ENCODE measurements around the gene KRT27.

The KRT27 gene

DNA sequence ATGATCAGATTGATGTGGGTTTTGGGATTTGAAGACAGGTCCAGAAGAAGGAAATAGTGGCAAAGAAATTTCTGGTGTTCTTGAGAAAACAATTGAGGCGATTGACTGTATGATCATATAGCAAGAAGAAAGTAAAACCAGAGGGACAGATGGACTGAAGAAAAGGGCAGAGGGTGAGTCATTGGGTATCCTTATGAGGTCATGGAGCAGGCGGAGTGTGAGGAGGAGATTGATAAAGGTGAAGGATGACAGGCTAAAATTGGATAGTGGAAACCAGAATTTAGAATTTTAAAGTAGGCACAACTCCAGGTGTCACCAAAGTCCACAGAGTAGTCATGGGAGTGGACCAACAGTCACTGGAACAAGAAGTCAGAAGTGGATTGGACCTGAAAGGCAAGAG lies 18.8 kb upstream of the KRT27 start:
- peaks cover 5% of the 10 kb centered on the region for H3K4me1 ChIP-seq (ENCODE audit: insufficient read depth, poor library complexity, severe bottlenecking)
- TF ChIP-seq, protein P1, sequence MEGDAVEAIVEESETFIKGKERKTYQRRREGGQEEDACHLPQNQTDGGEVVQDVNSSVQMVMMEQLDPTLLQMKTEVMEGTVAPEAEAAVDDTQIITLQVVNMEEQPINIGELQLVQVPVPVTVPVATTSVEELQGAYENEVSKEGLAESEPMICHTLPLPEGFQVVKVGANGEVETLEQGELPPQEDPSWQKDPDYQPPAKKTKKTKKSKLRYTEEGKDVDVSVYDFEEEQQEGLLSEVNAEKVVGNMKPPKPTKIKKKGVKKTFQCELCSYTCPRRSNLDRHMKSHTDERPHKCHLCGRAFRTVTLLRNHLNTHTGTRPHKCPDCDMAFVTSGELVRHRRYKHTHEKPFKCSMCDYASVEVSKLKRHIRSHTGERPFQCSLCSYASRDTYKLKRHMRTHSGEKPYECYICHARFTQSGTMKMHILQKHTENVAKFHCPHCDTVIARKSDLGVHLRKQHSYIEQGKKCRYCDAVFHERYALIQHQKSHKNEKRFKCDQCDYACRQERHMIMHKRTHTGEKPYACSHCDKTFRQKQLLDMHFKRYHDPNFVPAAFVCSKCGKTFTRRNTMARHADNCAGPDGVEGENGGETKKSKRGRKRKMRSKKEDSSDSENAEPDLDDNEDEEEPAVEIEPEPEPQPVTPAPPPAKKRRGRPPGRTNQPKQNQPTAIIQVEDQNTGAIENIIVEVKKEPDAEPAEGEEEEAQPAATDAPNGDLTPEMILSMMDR (IDR thresholded peaks at IDR 0.05; ENCODE audit: poor library complexity, severe bottlenecking): no peak
- no peak overlapping the region for H3K27ac ChIP-seq (ENCODE audit: poor library complexity, severe bottlenecking)
- H3K4me3 ChIP-seq (ENCODE audit: severe bottlenecking): no peak overlapping the region
- H3K27me3 ChIP-seq (ENCODE audit: insufficient read depth, poor library complexity, severe bottlenecking): no peaks in the 10 kb centered on the region
- ATAC-seq (ENCODE audit: low read depth) (no peak), DNase-seq (ENCODE audit: low spot score) (no peak)
- no peaks in the 10 kb centered on the region for H3K36me3 ChIP-seq (ENCODE audit: low read depth)
- no peaks in the 10 kb centered on the region for H3K9me3 ChIP-seq (ENCODE audit: severe bottlenecking)

DNA sequence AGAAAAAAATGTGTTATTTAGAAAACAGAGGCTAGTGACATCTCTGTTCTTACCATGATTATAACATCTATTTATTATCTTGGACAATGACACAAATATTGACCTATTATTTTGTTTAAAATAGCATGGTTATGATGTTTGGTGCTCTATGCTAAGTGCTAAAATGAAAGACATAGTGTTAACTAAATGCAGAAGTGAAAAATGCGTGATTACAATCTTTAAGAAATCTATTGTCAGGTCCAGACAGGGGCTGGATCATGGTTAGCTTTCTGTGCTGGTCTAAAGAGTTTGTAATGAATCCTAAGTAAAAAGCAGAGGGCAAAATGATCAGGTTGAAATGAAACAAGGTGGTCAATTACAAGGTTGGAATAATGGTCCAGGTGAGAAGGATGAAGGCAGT lies 18.0 kb upstream of the KRT27 start:
- Histone ChIP-seq H3K36me3 (ENCODE audit: low read depth) (no peaks in the 10 kb centered on the region), H3K4me1 (ENCODE audit: insufficient read depth, poor library complexity, severe bottlenecking) (peaks cover 5% of the 10 kb centered on the region), H3K27me3 (ENCODE audit: insufficient read depth, poor library complexity, severe bottlenecking) (no peaks in the 10 kb centered on the region), H3K27ac (ENCODE audit: poor library complexity, severe bottlenecking) (no peak overlapping the region), H3K4me3 (ENCODE audit: severe bottlenecking) (no peak overlapping the region), H3K9me3 (ENCODE audit: severe bottlenecking) (no peaks in the 10 kb centered on the region)
- TF ChIP-seq, protein P1 (IDR thresholded peaks at IDR 0.05; ENCODE audit: poor library complexity, severe bottlenecking): no peak
- ATAC-seq (ENCODE audit: low read depth): no peak
- DNase-seq (ENCODE audit: low spot score): no peak

DNA sequence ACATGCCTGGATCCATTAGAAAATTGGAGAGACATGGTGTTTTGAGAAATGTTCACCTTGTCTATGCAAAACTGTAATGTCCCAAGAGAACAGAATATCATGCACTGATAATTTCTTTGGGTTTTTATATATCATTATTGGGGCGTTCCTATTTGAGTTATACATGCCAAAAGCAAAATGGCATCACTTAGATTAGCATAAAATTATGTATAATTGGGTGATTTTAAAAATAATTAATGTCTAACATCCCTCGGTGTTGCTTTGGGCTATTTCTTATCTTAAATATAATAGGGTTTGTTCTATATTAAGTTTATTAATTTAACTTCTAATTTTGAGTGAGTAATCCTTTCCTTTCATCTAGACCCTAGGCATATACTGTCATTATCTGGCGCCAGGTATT lies 17.5 kb upstream of the KRT27 start, which contains the start of gene KRT28:
Gene KRT28, minus strand, starts transcription at position 101 of the 400 bp plus-strand sequence. Its CDS starts 66 bp downstream, at position 35.
- no peak within 1 kb of the TSS for H3K4me3 ChIP-seq (ENCODE audit: severe bottlenecking)
- no peaks in the 10 kb centered on the region for H3K36me3 ChIP-seq (ENCODE audit: low read depth)
- ATAC-seq (ENCODE audit: low read depth) (no peak), DNase-seq (ENCODE audit: low spot score) (no peak)
- no peak within 1 kb of the TSS for H3K27ac ChIP-seq (ENCODE audit: poor library complexity, severe bottlenecking)
- TF ChIP-seq, protein P1 (IDR thresholded peaks at IDR 0.05; ENCODE audit: poor library complexity, severe bottlenecking): no peak
- peaks cover 5% of the 10 kb centered on the region for H3K4me1 ChIP-seq (ENCODE audit: insufficient read depth, poor library complexity, severe bottlenecking)
- H3K27me3 ChIP-seq (ENCODE audit: insufficient read depth, poor library complexity, severe bottlenecking): no peaks in the 10 kb centered on the region
- no peaks in the 10 kb centered on the region for H3K9me3 ChIP-seq (ENCODE audit: severe bottlenecking)

DNA sequence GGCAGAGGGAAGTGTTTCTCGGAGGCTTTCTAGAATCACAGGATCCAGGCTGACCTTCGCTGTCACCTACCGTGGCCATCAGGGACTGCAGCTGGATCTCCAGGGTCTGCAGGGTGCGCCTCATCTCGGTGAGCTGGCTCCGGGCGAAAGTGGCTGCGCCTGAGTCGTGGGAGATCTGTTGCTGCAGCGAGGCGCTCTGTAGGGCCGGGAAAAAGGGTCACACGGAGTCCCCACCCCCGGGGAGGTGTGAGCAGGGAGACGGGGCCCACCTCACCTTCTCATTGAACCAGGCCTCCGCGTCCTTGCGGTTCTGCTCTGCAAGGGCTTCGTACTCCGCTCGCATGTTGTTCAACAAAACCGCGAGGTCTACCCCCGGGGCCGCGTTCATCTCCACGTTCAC lies 14.5 kb upstream of the KRT27 start:
- no peak for ATAC-seq (ENCODE audit: low read depth)
- no peaks in the 10 kb centered on the region for H3K9me3 ChIP-seq (ENCODE audit: severe bottlenecking)
- no peaks in the 10 kb centered on the region for H3K36me3 ChIP-seq (ENCODE audit: low read depth)
- no peaks in the 10 kb centered on the region for H3K27me3 ChIP-seq (ENCODE audit: insufficient read depth, poor library complexity, severe bottlenecking)
- H3K4me1 ChIP-seq (ENCODE audit: insufficient read depth, poor library complexity, severe bottlenecking): no peaks in the 10 kb centered on the region
- H3K27ac ChIP-seq (ENCODE audit: poor library complexity, severe bottlenecking): no peak overlapping the region
- TF ChIP-seq, protein P1 (IDR thresholded peaks at IDR 0.05; ENCODE audit: poor library complexity, severe bottlenecking): no peak
- no peak for DNase-seq (ENCODE audit: low spot score)
- H3K4me3 ChIP-seq (ENCODE audit: severe bottlenecking): no peak overlapping the region

DNA sequence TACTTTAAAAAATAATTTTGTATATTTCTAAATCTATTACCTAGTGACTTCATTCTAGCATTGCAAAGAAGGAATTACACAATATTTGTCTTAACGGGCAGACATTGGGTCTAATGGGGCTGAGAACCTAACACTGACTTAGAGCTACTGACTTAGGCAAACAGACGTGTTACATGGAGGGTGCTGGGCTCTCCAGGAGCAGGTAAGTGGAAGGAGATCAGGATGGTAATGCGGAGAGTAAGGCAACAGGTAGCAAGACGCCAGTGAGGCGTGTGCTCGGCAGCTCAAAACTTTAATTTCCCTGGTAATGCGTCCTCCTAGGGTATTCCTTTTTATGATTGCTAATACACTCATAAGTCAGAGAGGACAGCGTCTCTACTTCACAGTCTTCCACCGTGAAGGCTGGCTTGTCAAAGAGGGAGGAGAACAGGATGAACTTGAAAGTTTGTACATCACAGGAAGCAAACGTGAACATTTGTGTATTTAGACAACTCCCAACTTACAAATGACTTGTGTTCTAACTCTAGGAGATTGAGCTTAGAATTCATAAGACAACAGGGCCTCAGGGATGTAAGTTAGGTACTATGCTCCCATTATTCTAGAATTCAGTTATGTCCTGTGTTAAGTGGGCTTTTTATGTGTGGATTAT lies 12.8 kb upstream of the KRT27 start:
- DNase-seq (ENCODE audit: low spot score) (no peak), ATAC-seq (ENCODE audit: low read depth) (no peak)
- Histone ChIP-seq H3K9me3 (ENCODE audit: severe bottlenecking) (no peaks in the 10 kb centered on the region), H3K27ac (ENCODE audit: poor library complexity, severe bottlenecking) (no peak overlapping the region), H3K4me1 (ENCODE audit: insufficient read depth, poor library complexity, severe bottlenecking) (no peaks in the 10 kb centered on the region), H3K36me3 (ENCODE audit: low read depth) (no peaks in the 10 kb centered on the region), H3K27me3 (ENCODE audit: insufficient read depth, poor library complexity, severe bottlenecking) (no peaks in the 10 kb centered on the region), H3K4me3 (ENCODE audit: severe bottlenecking) (no peak overlapping the region)
- TF ChIP-seq, protein P1 (IDR thresholded peaks at IDR 0.05; ENCODE audit: poor library complexity, severe bottlenecking): no peak
